Neural progenitor cell (in vitro differentiated cells): ENCODE data around the gene RERG.

Experiments
- EZH2 ChIP-seq: fragments of 200-600 bp; sonication (generic); IDR thresholded peaks from 2 replicates; pipeline ENCODE4 v1.6.1; 2017; ENCODE audit warnings: antibody characterized with exemption, mild to moderate bottlenecking, moderate library complexity
- TF ChIP-seq, protein P1 (sequence below): fragments of 200-600 bp; sonication (generic); IDR thresholded peaks from 2 replicates; pipeline ENCODE4 v1.5.1; 2017; ENCODE audit warnings: antibody characterized with exemption, mild to moderate bottlenecking

- TF ChIP-seq, protein P1, sequence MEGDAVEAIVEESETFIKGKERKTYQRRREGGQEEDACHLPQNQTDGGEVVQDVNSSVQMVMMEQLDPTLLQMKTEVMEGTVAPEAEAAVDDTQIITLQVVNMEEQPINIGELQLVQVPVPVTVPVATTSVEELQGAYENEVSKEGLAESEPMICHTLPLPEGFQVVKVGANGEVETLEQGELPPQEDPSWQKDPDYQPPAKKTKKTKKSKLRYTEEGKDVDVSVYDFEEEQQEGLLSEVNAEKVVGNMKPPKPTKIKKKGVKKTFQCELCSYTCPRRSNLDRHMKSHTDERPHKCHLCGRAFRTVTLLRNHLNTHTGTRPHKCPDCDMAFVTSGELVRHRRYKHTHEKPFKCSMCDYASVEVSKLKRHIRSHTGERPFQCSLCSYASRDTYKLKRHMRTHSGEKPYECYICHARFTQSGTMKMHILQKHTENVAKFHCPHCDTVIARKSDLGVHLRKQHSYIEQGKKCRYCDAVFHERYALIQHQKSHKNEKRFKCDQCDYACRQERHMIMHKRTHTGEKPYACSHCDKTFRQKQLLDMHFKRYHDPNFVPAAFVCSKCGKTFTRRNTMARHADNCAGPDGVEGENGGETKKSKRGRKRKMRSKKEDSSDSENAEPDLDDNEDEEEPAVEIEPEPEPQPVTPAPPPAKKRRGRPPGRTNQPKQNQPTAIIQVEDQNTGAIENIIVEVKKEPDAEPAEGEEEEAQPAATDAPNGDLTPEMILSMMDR = no peak
- TF ChIP-seq EZH2 = no peak
These were observed 24.3 kb downstream of the RERG start for GRCh38 chr12:15196678-15197505.
